ENCODE data around the gene ADAMTSL5.

The ADAMTSL5 gene

GRCh38 chr19:1495051-1495798 is 17.6 kb downstream of the ADAMTSL5 start:
- no peak for DNase-seq

GRCh38 chr19:1494115-1494815 is 18.6 kb downstream of the ADAMTSL5 start:
- DNase-seq, result no peak

DNA sequence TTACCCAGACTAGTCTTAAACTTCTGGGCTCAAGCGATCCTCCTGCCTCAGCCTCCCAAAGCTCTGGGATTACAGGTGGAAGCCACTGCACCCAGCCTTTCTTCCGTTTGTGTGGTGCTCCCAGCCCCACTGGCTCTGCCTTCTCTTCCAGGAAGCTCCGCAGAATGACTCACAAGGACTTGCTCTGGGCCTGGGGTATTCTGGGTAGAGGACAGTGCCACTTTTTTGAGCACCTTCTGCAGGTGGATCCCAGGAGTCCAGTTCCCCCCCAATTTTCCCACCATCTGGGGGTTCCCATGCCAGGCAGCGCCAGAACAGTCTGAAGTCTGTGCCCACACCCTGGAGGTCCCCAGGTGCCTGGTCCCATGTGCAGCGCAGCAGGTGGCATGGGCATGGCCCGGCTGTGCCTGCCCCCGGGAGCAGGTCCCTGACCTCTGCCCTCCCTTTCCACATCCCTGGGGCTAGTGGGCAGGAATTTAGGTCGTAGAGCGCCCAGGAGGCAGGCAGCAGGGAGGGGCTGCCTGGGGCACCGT is 20.3 kb downstream of the ADAMTSL5 start:
- no peak for DNase-seq

- no peak for DNase-seq
These were observed 21.0 kb downstream of the ADAMTSL5 start for GRCh38 chr19:1491849-1492170.

GRCh38 chr19:1491114-1491848 is 21.5 kb downstream of the ADAMTSL5 start, which contains the start of gene REEP6:
TSS of gene REEP6 (plus strand) at chr19:1491181. CDS start at chr19:1491270, 89 bp downstream.
- DNase-seq, result no peak

- peak; percentile 96 to 97 for DNase-seq
These were observed 22.3 kb downstream of the ADAMTSL5 start, which contains the start of gene PCSK4 for GRCh38 chr19:1490311-1491113. TSS of gene PCSK4 (minus strand) at chr19:1490350. CDS start at chr19:1490346, 4 bp downstream.

GRCh38 chr19:1489463-1490310 is 23.1 kb downstream of the ADAMTSL5 start:
- DNase-seq, result no peak

GRCh38 chr19:1488282-1488601 is 24.6 kb downstream of the ADAMTSL5 start:
- DNase-seq, result no peak

DNA sequence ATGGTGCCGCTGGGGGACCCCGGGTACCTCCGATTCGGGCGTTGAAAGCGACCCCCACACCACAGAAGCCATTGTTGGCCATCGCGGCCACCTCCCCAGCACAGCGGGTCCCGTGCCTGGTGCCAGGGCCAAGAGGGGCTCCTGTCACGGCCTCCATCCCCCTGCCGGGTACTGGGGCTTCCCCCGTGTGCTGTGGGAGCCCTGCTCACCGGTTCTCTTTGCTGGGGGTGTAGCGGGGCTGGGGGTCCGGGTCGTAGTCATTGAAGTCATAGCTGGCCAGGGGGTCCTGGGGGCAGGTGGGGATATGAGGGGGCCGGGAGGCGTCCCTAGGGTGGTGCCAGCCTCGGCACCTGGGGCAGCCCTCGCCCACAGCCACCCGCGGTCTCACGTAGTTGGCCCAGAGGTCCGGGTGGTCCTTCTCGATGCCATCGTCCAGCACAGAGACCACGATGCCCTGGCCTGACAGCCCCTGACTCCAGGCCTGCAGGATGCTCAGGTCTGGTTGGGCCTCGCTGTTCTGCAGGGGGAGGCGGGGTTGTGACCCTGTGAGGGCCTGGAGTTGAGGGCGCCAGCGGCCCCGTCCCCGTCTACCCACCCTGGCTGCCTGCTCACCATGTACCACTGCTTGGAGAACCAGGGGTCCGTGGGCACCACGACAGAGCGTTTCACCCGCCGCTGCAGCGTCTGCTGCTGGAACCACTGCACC is 25.1 kb downstream of the ADAMTSL5 start:
- no peak for DNase-seq

DNA sequence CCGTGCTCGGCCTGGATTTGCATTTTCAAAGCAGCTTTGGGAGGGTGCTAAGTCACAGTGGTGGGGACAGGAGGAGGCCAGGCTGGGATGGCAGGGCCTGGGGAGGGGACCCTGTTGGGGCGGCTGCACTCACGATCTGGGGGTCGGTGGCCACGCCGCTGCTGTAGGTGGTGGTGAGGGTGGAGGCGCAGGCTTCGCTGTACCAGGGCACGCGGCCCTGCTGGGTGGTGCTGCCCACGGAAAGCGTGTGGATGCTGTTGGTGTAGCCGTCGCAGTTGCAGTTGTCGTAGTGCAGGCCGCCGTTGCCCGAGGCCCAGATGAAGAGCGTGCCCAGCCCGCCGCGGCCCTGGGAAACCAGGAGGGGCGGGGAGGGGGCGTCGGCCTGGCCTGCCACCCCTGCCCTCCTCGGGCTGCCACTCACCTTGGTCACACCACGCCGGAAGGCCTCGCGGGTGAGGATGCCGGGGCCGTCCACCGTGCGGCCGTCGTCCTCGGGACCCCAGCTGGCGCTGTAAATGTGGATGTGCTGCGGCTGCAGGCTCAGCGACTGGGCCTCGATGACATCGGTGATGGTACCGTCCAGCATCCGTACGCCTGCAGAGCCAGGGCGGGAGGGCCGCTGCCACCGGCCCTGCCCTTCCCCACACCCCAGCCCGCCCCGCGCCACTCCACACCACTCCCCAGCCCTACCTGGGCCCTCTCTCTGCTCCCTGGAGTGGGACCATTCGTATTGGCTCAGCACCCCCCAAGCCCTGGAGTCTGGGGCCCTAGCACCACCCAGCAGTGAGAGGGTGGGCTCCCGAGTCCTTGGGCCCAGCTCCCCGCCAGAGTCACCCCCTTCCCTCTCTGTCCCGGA is 25.9 kb downstream of the ADAMTSL5 start:
- no peak for DNase-seq

DNA sequence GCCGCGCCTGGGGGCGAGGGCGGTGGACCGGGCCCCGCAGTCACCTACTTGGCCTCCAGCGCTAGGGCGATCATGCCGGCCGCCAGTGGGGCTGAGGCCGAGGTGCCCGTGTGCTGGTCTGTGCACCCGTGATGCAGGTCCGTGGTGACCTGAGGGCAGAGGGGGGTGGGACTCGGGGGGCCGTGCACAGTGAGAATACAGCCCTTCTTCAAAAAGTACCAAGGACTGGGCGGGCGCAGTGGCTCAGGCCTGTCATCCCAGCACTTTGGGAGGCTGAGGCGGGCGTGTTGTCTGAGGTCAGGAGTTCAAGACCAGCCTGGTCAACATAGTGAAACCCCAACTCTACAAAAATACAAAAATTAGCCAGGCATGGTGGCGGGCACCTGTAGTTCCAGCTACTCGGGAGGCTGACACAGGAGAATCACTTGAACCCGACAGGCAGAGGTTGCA is 28.8 kb downstream of the ADAMTSL5 start:
- DNase-seq, result no peak

- no peak for DNase-seq
These were observed 29.5 kb downstream of the ADAMTSL5 start for GRCh38 chr19:1483131-1483978.

- DNase-seq, result no peak
These were observed 30.3 kb downstream of the ADAMTSL5 start for GRCh38 chr19:1482361-1483130.

- DNase-seq, result no peak
These were observed 30.9 kb downstream of the ADAMTSL5 start for GRCh38 chr19:1481893-1482360.

DNA sequence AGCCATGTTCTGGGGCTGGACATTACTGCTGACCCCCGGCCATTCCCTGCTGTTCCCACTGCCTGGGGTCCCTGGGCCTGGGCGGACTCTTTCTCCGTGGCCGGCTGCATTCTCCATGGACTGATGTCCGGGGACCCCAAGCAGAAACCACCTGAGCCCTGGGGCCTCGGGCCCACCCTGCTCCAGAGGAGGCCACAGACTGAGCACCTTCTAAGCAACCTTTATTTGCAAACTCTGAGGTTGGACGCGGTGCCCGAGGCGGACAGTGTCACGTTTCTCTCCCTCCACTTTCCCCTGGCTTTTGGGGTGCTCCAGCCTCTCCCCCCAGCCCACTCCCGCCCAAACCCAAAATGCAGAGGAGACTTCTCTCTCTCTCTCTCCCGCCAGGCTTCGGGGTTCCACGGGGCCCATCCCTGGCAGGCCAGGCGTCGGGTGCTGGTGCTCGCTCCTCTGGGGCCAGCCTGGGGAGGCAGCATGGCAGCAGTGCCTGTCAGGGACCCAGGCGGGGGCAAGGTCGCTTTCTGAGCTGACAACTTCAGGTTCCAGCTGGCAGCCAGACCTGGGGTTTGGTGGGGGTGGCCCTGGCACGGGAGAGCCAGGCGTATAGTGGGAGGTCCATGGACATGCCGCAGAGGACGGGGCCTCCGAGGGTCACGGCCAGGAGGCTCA is 31.5 kb downstream of the ADAMTSL5 start:
- no peak for DNase-seq

DNA sequence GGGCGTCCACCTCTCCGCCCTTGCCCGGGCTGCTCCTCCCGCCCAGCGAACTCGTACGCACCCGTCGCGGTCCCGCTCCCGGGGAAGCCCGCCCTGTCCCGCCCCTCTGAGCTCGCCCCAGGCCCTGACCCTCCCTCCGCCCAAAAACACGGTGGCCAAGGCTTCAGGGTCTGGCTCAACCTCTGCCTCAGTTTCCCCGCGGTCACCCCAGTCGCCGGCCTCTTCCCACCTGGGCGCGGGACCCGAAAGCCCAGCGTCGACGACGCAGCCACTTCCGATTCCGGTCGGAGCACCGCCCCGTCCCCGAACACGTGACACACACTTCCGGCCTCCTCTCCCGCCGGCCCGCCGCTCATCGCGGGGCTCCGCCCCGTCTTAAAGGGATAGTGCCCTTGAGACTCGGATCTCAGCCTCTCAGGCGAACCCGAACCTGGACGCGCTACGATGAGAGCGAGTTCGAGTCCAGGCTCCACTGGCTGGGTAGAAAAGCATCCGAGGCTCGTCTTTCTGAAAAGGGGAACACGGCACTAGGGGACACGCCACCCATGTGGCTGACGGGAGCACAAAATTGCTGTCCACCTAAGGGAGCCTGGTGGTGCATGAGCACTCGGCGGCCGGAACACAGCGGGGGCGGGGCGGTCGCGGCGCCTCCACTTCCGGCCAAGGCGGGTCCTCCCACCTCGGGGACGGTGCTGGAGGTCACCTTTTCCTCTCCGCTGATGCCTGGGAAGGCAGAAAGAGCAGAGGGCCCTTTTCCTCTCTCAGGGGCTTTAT is 33.7 kb downstream of the ADAMTSL5 start, which contains the start of gene C19orf25:
Gene C19orf25, minus strand, starts transcription at position 282 of the 774 bp plus-strand sequence. CDS start 312 bp downstream, outside the sequence.
- peak; percentile 90 to 91 for DNase-seq
